Measurements from ENCODE around the gene ACACB.

The ACACB gene

DNA sequence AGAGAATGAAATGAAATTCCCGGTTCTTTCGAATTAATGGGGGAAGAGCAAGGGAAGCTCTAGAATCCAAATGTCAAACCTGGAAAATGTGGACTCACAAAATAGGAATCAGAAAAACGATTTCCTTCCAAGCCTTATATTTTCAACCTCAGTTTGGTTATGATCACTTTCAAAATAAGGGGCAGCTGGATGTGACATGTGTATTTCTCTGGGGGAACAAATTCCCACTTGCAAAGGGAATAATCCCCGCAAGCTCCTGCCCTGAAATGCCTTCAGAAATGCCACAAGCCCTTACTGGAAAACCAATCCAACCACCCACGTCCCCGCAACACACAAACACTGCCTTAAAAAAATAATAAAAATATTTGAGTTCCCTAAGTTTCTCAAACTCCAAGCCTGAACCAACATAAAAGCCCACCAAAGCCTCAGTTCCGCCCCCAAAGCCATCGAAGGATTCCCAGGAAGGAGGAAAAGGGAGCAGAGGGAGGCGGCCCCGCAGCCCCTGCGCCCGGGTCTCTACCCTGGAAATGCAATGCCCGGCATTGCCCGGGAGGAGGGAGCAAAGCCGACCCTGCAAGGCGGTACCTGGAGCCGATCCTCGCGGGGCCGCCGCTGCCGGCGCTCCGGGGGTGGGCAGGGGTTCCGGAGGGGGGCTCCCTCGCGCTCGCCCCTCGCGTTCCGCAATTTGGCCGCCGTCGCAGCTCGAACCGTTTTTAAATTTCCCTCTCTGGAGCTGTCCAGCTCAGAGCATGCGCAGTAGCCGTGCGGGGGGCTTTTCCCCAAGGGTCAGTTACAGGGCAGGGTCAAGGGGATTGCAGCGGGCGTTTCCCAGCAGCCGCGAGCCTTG lies 192.4 kb downstream of the ACACB start, which contains the start of gene FOXN4:
Gene FOXN4, minus strand, starts transcription at position 751 of the 847 bp plus-strand sequence. CDS start 963 bp downstream, outside the sequence.
- DNase-seq: no peak

- DNase-seq: no peak
Observed at GRCh38 chr12:109309381-109310246, 193.2 kb downstream of the ACACB start.

- DNase-seq: peak; percentile 41
Observed at GRCh38 chr12:109310247-109311125, 194.1 kb downstream of the ACACB start.
